Retinal pigment epithelial cell (primary cell): ENCODE results near the gene AIF1L.
"Not testable (repeated sequence)": the region's sequence is repeated elsewhere in the genome, so short reads cannot be mapped to it uniquely, and the experiment has no call there.

ENCODE experiments used
- DNase-seq: peaks from one replicate; pipeline ENCODE4 v3.0.0-alpha.2; 2010; ENCODE audit warnings: low read depth
- H3K4me3 ChIP-seq: 2 replicates; pipeline ENCODE4 v1.5.1; 2011; ENCODE audit warnings: mild to moderate bottlenecking, low read length, control low read depth, moderate library complexity
- TF ChIP-seq, protein P1 (sequence below): conservative IDR thresholded peaks from 2 replicates; pipeline ENCODE4 v1.5.1; 2011; ENCODE audit warnings: low read depth, low read length, control low read depth, inconsistent platforms

The AIF1L gene

GRCh38 chr9:131144201-131144600 lies 47.9 kb downstream of the AIF1L start:
- no peak for DNase-seq
- TF ChIP-seq, protein P1, sequence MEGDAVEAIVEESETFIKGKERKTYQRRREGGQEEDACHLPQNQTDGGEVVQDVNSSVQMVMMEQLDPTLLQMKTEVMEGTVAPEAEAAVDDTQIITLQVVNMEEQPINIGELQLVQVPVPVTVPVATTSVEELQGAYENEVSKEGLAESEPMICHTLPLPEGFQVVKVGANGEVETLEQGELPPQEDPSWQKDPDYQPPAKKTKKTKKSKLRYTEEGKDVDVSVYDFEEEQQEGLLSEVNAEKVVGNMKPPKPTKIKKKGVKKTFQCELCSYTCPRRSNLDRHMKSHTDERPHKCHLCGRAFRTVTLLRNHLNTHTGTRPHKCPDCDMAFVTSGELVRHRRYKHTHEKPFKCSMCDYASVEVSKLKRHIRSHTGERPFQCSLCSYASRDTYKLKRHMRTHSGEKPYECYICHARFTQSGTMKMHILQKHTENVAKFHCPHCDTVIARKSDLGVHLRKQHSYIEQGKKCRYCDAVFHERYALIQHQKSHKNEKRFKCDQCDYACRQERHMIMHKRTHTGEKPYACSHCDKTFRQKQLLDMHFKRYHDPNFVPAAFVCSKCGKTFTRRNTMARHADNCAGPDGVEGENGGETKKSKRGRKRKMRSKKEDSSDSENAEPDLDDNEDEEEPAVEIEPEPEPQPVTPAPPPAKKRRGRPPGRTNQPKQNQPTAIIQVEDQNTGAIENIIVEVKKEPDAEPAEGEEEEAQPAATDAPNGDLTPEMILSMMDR, result no peak
- no peak overlapping the region for H3K4me3 ChIP-seq

DNA sequence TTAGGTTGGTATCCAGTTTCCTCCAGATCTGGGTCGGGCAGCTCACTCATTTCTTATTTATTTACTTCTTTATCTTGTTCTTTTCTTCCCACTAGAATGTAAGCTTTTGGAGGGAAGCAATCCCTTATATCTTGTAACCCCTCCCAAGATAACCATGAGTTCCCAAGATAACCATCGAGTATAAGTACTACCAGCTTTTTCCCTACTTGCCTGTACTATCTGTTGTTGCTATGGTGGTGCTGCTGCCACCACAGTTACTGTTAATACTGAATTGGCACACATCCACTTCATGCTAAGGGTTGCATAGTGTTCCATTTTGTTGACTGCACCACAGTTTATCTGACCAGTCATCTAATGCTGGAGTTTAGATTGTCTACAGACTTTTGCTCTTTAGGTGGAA lies 48.9 kb downstream of the AIF1L start:
- no peak for DNase-seq
- TF ChIP-seq, protein P1, result no peak
- no peak overlapping the region for H3K4me3 ChIP-seq

- no peak overlapping the region for H3K4me3 ChIP-seq
- DNase-seq, result no peak
- TF ChIP-seq, protein P1, result no peak
Measured at GRCh38 chr9:131146186-131146585, 49.9 kb downstream of the AIF1L start.

GRCh38 chr9:131148276-131148675 lies 51.9 kb downstream of the AIF1L start:
- DNase-seq, result no peak
- no peak overlapping the region for H3K4me3 ChIP-seq
- TF ChIP-seq, protein P1, result no peak

DNA sequence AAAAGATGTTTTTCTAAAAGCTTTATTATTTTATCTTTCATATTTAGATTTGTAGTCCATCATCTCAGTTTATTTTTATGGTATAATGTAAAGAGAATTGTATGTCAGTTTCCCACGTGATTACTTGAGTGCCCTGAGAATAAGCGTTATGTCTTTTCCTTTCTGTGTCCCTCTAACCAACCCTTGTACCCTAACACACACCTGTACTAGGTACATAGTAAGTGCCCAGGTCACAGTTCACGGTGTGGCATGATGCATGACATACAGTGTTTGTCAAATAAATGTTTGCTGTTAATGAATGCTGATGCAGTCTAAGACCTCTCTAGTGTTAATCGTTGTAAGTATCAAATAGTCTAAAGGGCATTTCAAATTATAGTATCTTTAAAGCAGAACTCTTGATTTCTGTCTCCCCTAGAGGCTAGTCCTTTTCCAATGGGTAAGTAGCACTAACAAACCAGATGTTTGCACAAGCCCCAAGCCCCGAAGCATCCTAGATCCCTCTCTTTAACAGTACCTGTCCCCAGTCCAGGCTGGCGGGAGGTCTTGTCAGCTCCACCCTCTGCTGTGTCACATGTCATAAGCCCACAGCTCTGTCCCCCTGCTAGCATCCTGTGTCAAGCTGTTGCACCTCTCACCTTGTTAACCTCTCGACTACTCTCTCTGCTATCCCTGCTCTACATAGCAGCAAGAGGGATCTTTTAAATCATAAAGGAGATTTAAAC lies 52.8 kb downstream of the AIF1L start:
- DNase-seq, result no peak
- no peak overlapping the region for H3K4me3 ChIP-seq
- TF ChIP-seq, protein P1, result no peak

DNA sequence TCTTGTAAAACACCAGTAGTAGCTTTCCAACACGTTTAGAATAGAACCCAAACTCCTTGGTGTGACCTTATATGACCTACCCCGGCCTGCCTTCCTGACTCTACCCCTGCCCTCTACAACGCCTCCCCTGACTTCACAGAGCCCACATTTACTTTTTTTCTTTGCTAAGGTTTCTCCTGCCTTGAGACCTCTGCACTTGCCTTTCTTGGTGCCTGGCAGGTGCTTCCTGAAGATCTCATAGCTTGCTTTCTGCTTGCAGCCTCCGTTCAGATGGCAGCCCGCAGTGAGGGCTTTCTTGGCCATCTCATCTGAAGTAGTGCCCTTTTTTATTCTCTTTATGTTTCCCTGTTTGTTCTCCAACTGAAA lies 53.3 kb downstream of the AIF1L start:
- DNase-seq, result no peak
- H3K4me3 ChIP-seq, result no peak overlapping the region
- TF ChIP-seq, protein P1, result no peak

DNA sequence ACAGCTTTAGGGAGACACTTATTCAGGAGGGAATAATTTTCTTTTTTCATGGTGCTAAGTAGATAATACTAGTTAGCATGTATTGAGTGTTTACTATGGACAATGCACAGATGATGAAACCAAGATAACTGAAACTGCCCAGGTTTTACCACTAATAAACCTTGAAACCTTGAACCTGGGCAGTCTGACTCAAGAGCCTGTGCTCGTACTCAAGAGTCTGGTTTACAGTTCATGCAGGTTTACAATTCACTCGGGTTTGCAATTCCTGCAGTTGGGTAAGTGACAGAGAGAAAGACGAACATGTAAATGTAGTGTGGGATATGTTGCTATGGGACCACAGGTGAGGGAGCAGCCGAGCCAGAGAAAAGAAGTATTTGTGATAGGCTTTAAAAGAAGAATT lies 57.3 kb downstream of the AIF1L start:
- no peak overlapping the region for H3K4me3 ChIP-seq
- TF ChIP-seq, protein P1, result no peak
- DNase-seq, result no peak

DNA sequence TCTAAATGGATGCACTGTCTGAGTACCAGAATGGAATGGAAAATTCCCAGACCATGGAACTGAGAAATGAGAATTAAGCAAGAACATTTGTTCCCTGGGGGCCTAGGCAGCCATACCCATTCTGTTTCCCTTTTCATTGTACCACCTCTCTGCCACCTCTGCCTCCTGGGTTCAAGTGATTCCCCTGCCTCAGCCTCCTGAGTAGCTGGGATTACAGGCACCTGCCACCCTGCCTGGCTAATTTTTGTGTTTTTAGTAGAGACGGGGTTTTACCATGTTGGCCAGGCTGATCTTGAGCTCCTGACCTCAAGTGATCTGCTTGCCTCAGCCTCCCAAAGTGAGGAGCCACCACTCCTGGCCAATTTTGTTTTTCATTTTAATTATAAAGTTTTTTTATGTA lies 62.3 kb downstream of the AIF1L start:
- not testable (repeated sequence) for H3K4me3 ChIP-seq, DNase-seq
